Stomach (tissue), 9 donors: ENCODE data around the gene CRIP2. TPM values are rescaled to one million over a fixed set of nuclear protein-coding genes. Genes with fewer than 3 reads are reported as not detected.

ENCODE experiments used
- DNase-seq, 2 donors: peaks; one replicate each; pipeline versions ENCODE4 v3.0.0 to v3.0.0-alpha.2; 2013 to 2019
- H3K27ac ChIP-seq, 5 donors: fragments of 200-600 bp in 4 of 5; sonication (generic) in 4 of 5; one replicate each; pipeline ENCODE4 v1.5.1; 2013 to 2019; ENCODE audit warnings: mild to moderate bottlenecking in 1 of 5, moderate library complexity in 1 of 5
- H3K27me3 ChIP-seq, 3 donors: fragments of 200-600 bp; sonication (generic); one replicate each; pipeline ENCODE4 v1.5.1; 2017 to 2019; ENCODE audit warnings: mixed run types in 1 of 3
- H3K36me3 ChIP-seq, 4 donors: fragments of 200-600 bp; sonication (generic); 1 replicate in 3 of 4; 2 replicates in 1 of 4; pipeline ENCODE4 v1.5.1; 2016 to 2019
- H3K4me1 ChIP-seq, 4 donors: fragments of 200-600 bp; sonication (generic); one replicate each; pipeline ENCODE4 v1.5.1; 2016 to 2019
- H3K4me3 ChIP-seq, 4 donors: fragments of 200-600 bp; sonication (generic) in 3 of 4; one replicate each; pipeline ENCODE4 v1.5.1; 2016 to 2019; ENCODE audit warnings: mild to moderate bottlenecking in 1 of 4
- H3K9me3 ChIP-seq, 4 donors: fragments of 200-600 bp; sonication (generic); one replicate each; pipeline ENCODE4 v1.5.1; 2016 to 2019
- CTCF ChIP-seq, 7 experiments: fragments of 450-650 bp in 4 of 7; fragments of 200-600 bp in 3 of 7; sonication (generic) in 3 of 7; IDR thresholded peaks; one replicate each; pipeline ENCODE4 v1.5.1; 2016 to 2019; ENCODE audit warnings: antibody characterized with exemption in 7 of 7, control low read depth in 2 of 7, mild to moderate bottlenecking in 1 of 7
- EP300 ChIP-seq: sonication (generic); formaldehyde crosslinking; IDR thresholded peaks from one replicate; pipeline ENCODE4 v1.6.1; 2017; ENCODE audit warnings: antibody characterized with exemption
- POLR2A ChIP-seq, 4 donors: fragments of 450-650 bp; IDR thresholded peaks; one replicate each; pipeline ENCODE4 v1.6.1; 2016; ENCODE audit warnings: antibody characterized with exemption in 4 of 4, control low read depth in 2 of 4, mild to moderate bottlenecking in 1 of 4, moderate library complexity in 1 of 4
- POLR2AphosphoS5 ChIP-seq, 3 donors: sonication (generic); formaldehyde crosslinking; IDR thresholded peaks; one replicate each; pipeline ENCODE4 v1.6.1; 2016; ENCODE audit warnings: antibody characterized with exemption in 3 of 3
- WGBS, 5 donors: extraction: QIAGEN DNeasy Blood & Tissue Kit in 3 of 5; methylation state at CpG; one replicate each; pipeline versions ENCODE4 v1.1.5 to v1.1.7; 2013 to 2018; 5-methylcytosine and 5-hydroxymethylcytosine counted together
- intact Hi-C: fragments of 100-400 bp; cut with DNase I; formaldehyde crosslinking; loops from one replicate; pipeline ENCODE4 v1.15.1; 2023; ENCODE audit warnings: low total_unique reads
- polyA plus RNA-seq, 3 donors: library from polyadenylated mRNA; stranded (reverse); fragments of 200-250 nt; gene quantifications; one replicate each; pipeline ENCODE4 v1.2.3, GENCODE V29; 2013
- total RNA-seq, 5 donors: library from RNA; depleted of rRNA; stranded (reverse); fragments of >200 nt; gene quantifications; one replicate each; pipeline versions ENCODE4 v1.1.0 to v1.2.3, GENCODE V29; 2014 to 2016
- donor health status: healthy with polysubstance abuse.
- donor health status: Bipolar disorder and iron deficiency.
- donor health status: healthy.

CRIP2 gene
- total and polyA plus RNA-seq, 8 donors = 36.0 to 135 (median 74.5) TPM

DNA sequence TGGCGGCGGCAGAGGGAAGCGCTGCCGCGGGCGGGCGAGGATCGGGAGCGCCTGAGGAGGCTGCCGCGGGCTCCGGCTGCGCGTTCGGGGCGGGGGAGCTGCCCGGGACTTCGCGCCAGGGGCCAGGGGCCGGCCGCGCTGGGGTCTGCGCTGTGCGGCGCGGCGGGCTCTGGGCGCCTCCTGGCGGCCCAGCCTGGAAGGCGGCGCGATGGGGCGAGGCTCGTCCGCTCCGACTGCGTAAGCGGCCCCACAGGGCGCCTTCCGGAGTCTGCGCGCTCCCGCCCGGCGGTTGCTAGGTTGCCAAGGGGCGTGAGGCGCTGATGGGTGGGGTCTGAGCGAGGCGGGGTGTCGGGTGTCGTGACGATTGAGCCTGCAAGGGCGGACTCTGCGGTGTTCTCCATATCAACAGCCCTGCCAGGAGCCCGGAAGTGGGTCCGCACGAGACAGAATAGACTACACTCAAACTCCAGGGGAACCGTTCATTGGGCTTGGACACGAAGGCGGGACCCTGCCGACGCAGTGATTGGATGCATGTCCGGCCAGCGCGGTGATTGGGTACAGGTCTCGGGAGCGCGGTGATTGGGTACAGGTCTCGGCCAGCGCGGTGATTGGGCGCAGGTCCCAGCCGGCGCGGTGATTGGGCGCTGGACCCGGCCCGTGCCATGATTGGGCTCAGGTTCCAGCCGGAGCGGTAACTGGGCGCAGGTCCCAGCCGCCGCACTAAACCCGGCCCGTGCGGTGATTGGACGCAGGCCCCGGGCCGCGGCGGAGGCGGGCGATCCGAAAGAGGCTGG, 16.1 kb downstream of the CRIP2 start, which contains the start of gene TEDC1:
TSS of gene TEDC1 (plus strand) at position 675 of the 794 bp plus-strand sequence. CDS start 130 bp downstream, outside the sequence.
- intact Hi-C loops = no loop called here
- Histone ChIP-seq H3K36me3 (no peaks in the 10 kb centered on the region), H3K4me1 (peaks cover 42 to 64% (median 60%) of the 10 kb centered on the region in 4 donors), H3K27me3 (peaks cover 0 to 32% (median 10%) of the 10 kb centered on the region in 3 donors), H3K27ac (peak within 1 kb of the TSS; percentile 94 to 97 (median 95)), H3K4me3 (peak within 1 kb of the TSS; percentile 70 to 91 (median 78)), H3K9me3 (no peaks in the 10 kb centered on the region)
- TF ChIP-seq POLR2A (IDR thresholded peaks at IDR 0.05) = no peak
- TF ChIP-seq EP300 = no peak
- peak; percentile 43 to 72 (median 63) for TF ChIP-seq POLR2AphosphoS5 (IDR thresholded peaks at IDR 0.05)
- TF ChIP-seq CTCF (IDR thresholded peaks at IDR 0.05) = peak in 5 of 7 experiments; percentile 48 to 94 (median 76)
- peak; percentile 100 for DNase-seq
- WGBS, 5 donors = 0 to 1% (median 0%) methylated on average over 28 to 94 of the region's 94 CpGs

- Histone ChIP-seq H3K4me1 (peaks cover 35 to 57% (median 53%) of the 10 kb centered on the region in 4 donors), H3K27ac (peak overlapping the region; percentile 85 to 97 (median 95)), H3K36me3 (no peaks in the 10 kb centered on the region), H3K4me3 (peak overlapping the region; percentile 62 to 91 (median 75)), H3K27me3 (peaks cover 0 to 25% (median 9%) of the 10 kb centered on the region in 3 donors), H3K9me3 (no peaks in the 10 kb centered on the region)
- WGBS, 5 donors = 1 to 2% (median 1%) methylated on average over 21 to 53 of the region's 53 CpGs
- peak; percentile 76 to 82 for DNase-seq
- intact Hi-C loops = no loop called here
- TF ChIP-seq EP300 (no peak), POLR2A (IDR thresholded peaks at IDR 0.05) (no peak), CTCF (IDR thresholded peaks at IDR 0.05) (no peak)
These were observed 16.8 kb downstream of the CRIP2 start for GRCh38 chr14:105491366-105491973.

GRCh38 chr14:105492031-105492970, 17.7 kb downstream of the CRIP2 start:
- WGBS, 5 donors = 79 to 92% (median 85%) methylated on average over 9 to 24 of the region's 24 CpGs
- Histone ChIP-seq H3K9me3 (no peaks in the 10 kb centered on the region), H3K36me3 (no peaks in the 10 kb centered on the region), H3K27ac (peak overlapping the region in 3 of 5 donors; percentile 95 to 97 (median 97)), H3K4me3 (peak overlapping the region in 2 of 4 donors; percentile 62 to 91), H3K4me1 (peaks cover 27 to 49% (median 45%) of the 10 kb centered on the region in 4 donors), H3K27me3 (peaks cover 0 to 17% (median under 1%) of the 10 kb centered on the region in 3 donors)
- intact Hi-C loops = no loop called here
- DNase-seq = peak in 1 of 2 donors; percentile 56
- TF ChIP-seq CTCF (IDR thresholded peaks at IDR 0.05) (no peak), EP300 (no peak), POLR2A (IDR thresholded peaks at IDR 0.05) (no peak), POLR2AphosphoS5 (IDR thresholded peaks at IDR 0.05) (no peak)
